AG10803 (cell line): ENCODE results near the gene USP53.
A peak's percentile ranks its signal among the peaks of the same experiment; 100 is the strongest.

Experiments
- DNase-seq: peaks from one replicate; pipeline ENCODE4 v3.0.0; 2010; ENCODE audit warnings: low read depth
- H3K4me3 ChIP-seq: 2 replicates; pipeline ENCODE4 v1.5.1; 2011; ENCODE audit warnings: mild to moderate bottlenecking, low read length, control low read depth
- CTCF ChIP-seq: conservative IDR thresholded peaks from 2 replicates; pipeline ENCODE4 v1.5.1; 2011; ENCODE audit warnings: mild to moderate bottlenecking, low read length, control low read depth, inconsistent platforms

The USP53 gene

GRCh38 chr4:119189638-119190037 lies 22.9 kb upstream of the USP53 start:
- no peak overlapping the region for H3K4me3 ChIP-seq
- TF ChIP-seq CTCF, result no peak
- DNase-seq, result peak; percentile 42

DNA sequence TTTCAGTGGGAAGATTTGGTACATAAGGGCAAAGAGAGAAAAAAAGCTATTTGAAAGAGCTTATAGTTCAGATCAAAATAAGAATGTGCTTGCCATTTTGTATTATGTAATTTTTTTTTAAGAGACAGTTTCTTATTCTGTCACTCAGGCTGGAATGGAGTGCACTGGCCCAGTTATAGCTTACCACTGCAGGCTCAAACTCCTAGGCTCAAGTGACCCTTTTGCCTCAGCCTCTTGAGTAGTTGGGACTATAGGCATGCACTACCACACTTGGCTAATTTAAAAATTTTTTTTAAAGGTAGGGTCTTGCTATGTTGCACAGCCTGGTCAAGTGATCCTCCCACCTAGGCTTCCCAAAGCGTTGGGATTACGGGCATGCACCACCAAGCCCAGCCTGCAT lies 22.2 kb upstream of the USP53 start:
- no peak overlapping the region for H3K4me3 ChIP-seq
- no peak for TF ChIP-seq CTCF
- no peak for DNase-seq

DNA sequence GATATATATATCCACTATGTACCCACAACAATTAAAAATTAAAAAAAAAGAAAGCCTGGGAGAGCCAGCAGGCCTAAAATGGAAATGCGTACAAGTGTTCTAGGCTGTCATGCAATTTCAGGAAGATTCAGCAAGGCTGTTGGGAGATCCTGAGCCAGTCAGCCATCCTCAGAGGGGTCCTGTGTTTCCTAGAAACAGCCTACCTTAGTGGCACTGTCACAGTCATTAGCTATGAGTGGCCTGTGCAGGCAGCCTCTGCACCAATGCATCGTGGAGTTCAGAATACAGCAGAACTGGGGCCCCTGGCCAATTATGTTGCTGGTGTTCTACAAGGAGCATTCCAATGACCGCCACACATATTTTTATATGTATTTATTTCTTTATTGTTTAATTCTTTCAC lies 21.0 kb upstream of the USP53 start:
- H3K4me3 ChIP-seq, result no peak overlapping the region
- DNase-seq, result no peak
- no peak for TF ChIP-seq CTCF

GRCh38 chr4:119197772-119198212 lies 14.7 kb upstream of the USP53 start:
- no peak for TF ChIP-seq CTCF
- no peak overlapping the region for H3K4me3 ChIP-seq
- DNase-seq, result no peak

GRCh38 chr4:119204916-119205315 lies 7.6 kb upstream of the USP53 start:
- DNase-seq, result no peak
- no peak for TF ChIP-seq CTCF
- no peak overlapping the region for H3K4me3 ChIP-seq

GRCh38 chr4:119205690-119206089 lies 6.8 kb upstream of the USP53 start:
- no peak overlapping the region for H3K4me3 ChIP-seq
- TF ChIP-seq CTCF, result no peak
- no peak for DNase-seq

DNA sequence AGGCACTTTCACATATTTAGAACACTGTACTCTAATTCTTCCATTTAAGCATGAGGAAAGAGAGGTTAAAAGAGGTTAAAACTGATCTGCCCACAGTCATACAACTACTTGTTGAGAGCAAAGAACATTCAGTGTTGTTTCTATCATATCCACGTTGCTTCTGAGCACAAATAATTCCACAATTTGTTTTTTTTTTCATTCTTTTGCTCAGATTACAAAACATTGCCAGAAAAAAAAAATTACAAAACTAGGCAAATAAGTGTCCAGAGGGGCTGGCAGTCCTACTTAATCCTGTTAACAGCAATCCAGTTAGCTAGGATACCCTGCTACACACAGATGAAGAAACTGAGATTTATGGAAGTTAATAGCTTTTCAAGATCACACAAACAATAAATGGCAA lies 6.3 kb upstream of the USP53 start:
- no peak for TF ChIP-seq CTCF
- DNase-seq, result no peak

More for the DNA sequence above, 6.3 kb upstream of the USP53 start:
- no peak overlapping the region for H3K4me3 ChIP-seq
